ENCODE measurements around the gene NGEF. TPM values are rescaled to one million over a fixed set of nuclear protein-coding genes. Genes with fewer than 3 reads are reported as not detected.

Gene NGEF
- total RNA-seq, 1 experiment from 2014 or later = 5.4 TPM

DNA sequence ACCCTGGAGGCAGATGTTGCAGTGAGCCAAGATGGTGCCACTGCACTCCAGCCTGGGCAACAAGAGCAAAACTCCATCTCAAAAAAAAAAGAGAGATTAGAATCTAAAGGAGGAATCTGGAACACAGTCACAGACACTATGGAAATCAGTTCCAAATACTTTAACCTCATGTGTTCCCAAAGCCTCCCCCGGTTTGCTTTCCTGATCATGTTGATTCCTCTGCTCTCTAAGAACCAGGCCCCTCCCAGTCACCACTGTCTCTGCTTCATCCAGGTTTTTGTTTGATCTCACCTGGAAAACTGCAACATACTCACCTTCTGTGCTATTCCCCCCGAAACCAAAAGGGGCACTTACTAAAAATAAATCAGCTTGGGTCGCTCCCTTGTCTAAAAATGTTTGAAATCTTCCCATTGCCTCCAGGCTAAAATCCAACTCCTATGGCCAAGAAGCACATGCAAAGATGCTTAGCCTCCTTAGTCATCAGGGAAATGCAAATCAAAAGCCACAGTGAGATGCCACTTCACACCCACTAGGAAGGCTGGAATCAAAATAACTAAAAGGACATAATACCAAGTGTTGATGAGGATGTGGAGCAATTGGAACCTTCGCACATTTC is 13.2 kb upstream of the NGEF start:
- Mint-ChIP-seq H3K27ac (peak overlapping the region; percentile 8; the same call in 1 of the 2 replicates), H3K4me3 (no peak overlapping the region), H3K4me1 (peaks cover 9% of the 10 kb centered on the region), H3K9me3 (peaks cover 3% of the 10 kb centered on the region; the same call in 1 of the 2 replicates), H3K36me3 (no peaks in the 10 kb centered on the region), H3K27me3 (ENCODE audit: low read depth) (no peaks in the 10 kb centered on the region)
- TF ChIP-seq, protein P1, sequence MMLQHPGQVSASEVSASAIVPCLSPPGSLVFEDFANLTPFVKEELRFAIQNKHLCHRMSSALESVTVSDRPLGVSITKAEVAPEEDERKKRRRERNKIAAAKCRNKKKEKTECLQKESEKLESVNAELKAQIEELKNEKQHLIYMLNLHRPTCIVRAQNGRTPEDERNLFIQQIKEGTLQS (CRISPR knock-in tag; conservative IDR thresholded peaks at IDR 0.05) = no peak
- no peak for TF ChIP-seq NR1H2 (CRISPR knock-in tag; IDR thresholded peaks at IDR 0.05)
- TF ChIP-seq, protein P2, sequence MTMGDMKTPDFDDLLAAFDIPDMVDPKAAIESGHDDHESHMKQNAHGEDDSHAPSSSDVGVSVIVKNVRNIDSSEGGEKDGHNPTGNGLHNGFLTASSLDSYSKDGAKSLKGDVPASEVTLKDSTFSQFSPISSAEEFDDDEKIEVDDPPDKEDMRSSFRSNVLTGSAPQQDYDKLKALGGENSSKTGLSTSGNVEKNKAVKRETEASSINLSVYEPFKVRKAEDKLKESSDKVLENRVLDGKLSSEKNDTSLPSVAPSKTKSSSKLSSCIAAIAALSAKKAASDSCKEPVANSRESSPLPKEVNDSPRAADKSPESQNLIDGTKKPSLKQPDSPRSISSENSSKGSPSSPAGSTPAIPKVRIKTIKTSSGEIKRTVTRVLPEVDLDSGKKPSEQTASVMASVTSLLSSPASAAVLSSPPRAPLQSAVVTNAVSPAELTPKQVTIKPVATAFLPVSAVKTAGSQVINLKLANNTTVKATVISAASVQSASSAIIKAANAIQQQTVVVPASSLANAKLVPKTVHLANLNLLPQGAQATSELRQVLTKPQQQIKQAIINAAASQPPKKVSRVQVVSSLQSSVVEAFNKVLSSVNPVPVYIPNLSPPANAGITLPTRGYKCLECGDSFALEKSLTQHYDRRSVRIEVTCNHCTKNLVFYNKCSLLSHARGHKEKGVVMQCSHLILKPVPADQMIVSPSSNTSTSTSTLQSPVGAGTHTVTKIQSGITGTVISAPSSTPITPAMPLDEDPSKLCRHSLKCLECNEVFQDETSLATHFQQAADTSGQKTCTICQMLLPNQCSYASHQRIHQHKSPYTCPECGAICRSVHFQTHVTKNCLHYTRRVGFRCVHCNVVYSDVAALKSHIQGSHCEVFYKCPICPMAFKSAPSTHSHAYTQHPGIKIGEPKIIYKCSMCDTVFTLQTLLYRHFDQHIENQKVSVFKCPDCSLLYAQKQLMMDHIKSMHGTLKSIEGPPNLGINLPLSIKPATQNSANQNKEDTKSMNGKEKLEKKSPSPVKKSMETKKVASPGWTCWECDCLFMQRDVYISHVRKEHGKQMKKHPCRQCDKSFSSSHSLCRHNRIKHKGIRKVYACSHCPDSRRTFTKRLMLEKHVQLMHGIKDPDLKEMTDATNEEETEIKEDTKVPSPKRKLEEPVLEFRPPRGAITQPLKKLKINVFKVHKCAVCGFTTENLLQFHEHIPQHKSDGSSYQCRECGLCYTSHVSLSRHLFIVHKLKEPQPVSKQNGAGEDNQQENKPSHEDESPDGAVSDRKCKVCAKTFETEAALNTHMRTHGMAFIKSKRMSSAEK (CRISPR knock-in tag; IDR thresholded peaks at IDR 0.05; ENCODE audit: borderline replicate concordance) = no peak
- TF ChIP-seq, protein P3, sequence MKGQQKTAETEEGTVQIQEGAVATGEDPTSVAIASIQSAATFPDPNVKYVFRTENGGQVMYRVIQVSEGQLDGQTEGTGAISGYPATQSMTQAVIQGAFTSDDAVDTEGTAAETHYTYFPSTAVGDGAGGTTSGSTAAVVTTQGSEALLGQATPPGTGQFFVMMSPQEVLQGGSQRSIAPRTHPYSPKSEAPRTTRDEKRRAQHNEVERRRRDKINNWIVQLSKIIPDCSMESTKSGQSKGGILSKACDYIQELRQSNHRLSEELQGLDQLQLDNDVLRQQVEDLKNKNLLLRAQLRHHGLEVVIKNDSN (CRISPR knock-in tag; IDR thresholded peaks at IDR 0.05) = no peak
- TF ChIP-seq, protein P4, sequence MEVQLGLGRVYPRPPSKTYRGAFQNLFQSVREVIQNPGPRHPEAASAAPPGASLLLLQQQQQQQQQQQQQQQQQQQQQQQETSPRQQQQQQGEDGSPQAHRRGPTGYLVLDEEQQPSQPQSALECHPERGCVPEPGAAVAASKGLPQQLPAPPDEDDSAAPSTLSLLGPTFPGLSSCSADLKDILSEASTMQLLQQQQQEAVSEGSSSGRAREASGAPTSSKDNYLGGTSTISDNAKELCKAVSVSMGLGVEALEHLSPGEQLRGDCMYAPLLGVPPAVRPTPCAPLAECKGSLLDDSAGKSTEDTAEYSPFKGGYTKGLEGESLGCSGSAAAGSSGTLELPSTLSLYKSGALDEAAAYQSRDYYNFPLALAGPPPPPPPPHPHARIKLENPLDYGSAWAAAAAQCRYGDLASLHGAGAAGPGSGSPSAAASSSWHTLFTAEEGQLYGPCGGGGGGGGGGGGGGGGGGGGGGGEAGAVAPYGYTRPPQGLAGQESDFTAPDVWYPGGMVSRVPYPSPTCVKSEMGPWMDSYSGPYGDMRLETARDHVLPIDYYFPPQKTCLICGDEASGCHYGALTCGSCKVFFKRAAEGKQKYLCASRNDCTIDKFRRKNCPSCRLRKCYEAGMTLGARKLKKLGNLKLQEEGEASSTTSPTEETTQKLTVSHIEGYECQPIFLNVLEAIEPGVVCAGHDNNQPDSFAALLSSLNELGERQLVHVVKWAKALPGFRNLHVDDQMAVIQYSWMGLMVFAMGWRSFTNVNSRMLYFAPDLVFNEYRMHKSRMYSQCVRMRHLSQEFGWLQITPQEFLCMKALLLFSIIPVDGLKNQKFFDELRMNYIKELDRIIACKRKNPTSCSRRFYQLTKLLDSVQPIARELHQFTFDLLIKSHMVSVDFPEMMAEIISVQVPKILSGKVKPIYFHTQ (CRISPR knock-in tag; IDR thresholded peaks at IDR 0.05) = no peak
- no peak for TF ChIP-seq OVOL2 (CRISPR knock-in tag; IDR thresholded peaks at IDR 0.05; ENCODE audit: borderline replicate concordance)
- TF ChIP-seq, protein P5, sequence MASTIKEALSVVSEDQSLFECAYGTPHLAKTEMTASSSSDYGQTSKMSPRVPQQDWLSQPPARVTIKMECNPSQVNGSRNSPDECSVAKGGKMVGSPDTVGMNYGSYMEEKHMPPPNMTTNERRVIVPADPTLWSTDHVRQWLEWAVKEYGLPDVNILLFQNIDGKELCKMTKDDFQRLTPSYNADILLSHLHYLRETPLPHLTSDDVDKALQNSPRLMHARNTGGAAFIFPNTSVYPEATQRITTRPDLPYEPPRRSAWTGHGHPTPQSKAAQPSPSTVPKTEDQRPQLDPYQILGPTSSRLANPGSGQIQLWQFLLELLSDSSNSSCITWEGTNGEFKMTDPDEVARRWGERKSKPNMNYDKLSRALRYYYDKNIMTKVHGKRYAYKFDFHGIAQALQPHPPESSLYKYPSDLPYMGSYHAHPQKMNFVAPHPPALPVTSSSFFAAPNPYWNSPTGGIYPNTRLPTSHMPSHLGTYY (CRISPR knock-in tag; IDR thresholded peaks at IDR 0.05) = no peak
- no peak for TF ChIP-seq ETV6 (CRISPR knock-in tag; IDR thresholded peaks at IDR 0.05)
- no peak for TF ChIP-seq IRF2 (CRISPR knock-in tag; IDR thresholded peaks at IDR 0.05; ENCODE audit: borderline replicate concordance, low read depth)
- TF ChIP-seq, protein P6, sequence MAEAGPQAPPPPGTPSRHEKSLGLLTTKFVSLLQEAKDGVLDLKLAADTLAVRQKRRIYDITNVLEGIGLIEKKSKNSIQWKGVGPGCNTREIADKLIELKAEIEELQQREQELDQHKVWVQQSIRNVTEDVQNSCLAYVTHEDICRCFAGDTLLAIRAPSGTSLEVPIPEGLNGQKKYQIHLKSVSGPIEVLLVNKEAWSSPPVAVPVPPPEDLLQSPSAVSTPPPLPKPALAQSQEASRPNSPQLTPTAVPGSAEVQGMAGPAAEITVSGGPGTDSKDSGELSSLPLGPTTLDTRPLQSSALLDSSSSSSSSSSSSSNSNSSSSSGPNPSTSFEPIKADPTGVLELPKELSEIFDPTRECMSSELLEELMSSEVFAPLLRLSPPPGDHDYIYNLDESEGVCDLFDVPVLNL (CRISPR knock-in tag; IDR thresholded peaks at IDR 0.05; ENCODE audit: borderline replicate concordance, low read depth) = no peak
- no peak for TF ChIP-seq GTF2I (CRISPR knock-in tag; conservative IDR thresholded peaks at IDR 0.05)
- TF ChIP-seq GABPB1 (CRISPR knock-in tag; IDR thresholded peaks at IDR 0.05) = no peak
- TF ChIP-seq ZNF263 (CRISPR knock-in tag; IDR thresholded peaks at IDR 0.05; ENCODE audit: low read depth) = no peak
- TF ChIP-seq NFYB (CRISPR knock-in tag; conservative IDR thresholded peaks at IDR 0.05; ENCODE audit: low read depth) = no peak
- no peak for TF ChIP-seq NFE2L1 (CRISPR knock-in tag; IDR thresholded peaks at IDR 0.05)
- no peak for TF ChIP-seq ZNF671 (CRISPR knock-in tag; IDR thresholded peaks at IDR 0.05)
- CTCF ChIA-PET = no interaction called here
- POLR2A ChIA-PET = no interaction called here
- DNase-seq (ENCODE audit: low spot score) (no peak), ATAC-seq (no peak)
